CD4-positive, alpha-beta T cell treated with Interferon gamma for 1 hour (primary cell): ENCODE results near the gene CFAP69.
"Not testable (repeated sequence)": the region's sequence is repeated elsewhere in the genome, so short reads cannot be mapped to it uniquely, and the experiment has no call there.

Experiments used
- DNase-seq: peaks from one replicate; pipeline ENCODE4 v3.0.0-alpha.2; 2020

CFAP69 gene

GRCh38 chr7:90347759-90348158 lies 102.8 kb downstream of the CFAP69 start:
- no peak for DNase-seq

- DNase-seq, result no peak
Measured at GRCh38 chr7:90349305-90349704, 104.3 kb downstream of the CFAP69 start.

DNA sequence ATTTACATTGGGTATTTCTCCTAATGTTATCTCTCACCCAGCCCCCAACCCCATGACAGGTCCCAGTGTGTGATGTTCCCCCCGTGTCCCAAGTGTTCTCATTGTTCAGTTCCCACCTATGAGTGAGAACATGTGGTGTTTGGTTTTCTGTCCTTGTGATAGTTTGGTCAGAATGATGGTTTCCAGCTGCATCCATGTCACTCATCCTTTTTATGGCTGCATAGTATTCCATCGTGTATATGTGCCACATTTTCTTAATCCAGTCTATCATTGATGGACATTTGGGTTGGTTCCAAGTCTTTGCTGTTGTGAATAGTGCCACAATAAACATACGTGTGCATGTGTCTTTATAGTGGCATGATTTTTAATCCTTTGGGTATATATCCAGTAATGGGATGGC lies 105.1 kb downstream of the CFAP69 start:
- not testable (repeated sequence) for DNase-seq

DNA sequence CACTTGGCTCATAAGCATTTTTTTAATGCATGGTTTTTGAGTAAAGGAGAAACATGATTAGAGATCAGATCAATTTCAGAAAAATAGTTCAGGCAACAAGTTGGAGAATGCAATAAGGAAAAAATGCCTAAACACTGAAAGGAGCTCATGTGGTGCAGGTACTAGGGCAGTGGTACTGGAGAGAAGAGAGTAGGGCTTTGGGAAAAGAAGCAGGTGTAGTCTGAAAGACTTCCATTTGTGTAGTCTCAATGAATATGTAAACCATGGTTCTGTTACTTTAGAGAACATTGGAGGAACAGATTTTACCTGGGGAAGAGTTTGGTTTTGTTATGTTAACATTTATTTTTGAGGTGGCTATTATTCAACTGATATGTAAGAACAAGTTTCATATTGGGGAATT lies 107.0 kb downstream of the CFAP69 start:
- DNase-seq, result no peak
